HepG2 (cell line): Measurements from ENCODE around the gene PHKG1. TPM values are rescaled to one million over a fixed set of nuclear protein-coding genes. Genes with fewer than 3 reads are reported as not detected.

ENCODE experiments used
- AGO2 ChIP-seq: fragments of 200-400 bp; formaldehyde crosslinking; optimal IDR thresholded peaks from 2 replicates; pipeline ENCODE3; 2017; ENCODE audit warnings: mild to moderate bottlenecking, low read depth, low read length, moderate library complexity
- CREM ChIP-seq, 2 experiments: sonication (generic) in 1 of 2; formaldehyde crosslinking in 1 of 2; IDR thresholded peaks; 2 replicates each; pipeline versions ENCODE4 v1.4.0 to v1.6.1; 2016 to 2020; ENCODE audit warnings: antibody characterized with exemption in 1 of 2, mild to moderate bottlenecking in 1 of 2, missing genetic modification reagents in 1 of 2
- CTCF ChIP-seq: sonication (generic); formaldehyde crosslinking; IDR thresholded peaks from 2 replicates; pipeline ENCODE4 v1.5.0; 2020; ENCODE audit warnings: mild to moderate bottlenecking, missing genetic modification reagents, moderate library complexity
- ELF1 ChIP-seq: sonication (generic); formaldehyde crosslinking; IDR thresholded peaks from 2 replicates; pipeline ENCODE4 v1.4.0; 2020; ENCODE audit warnings: missing genetic modification reagents
- HNF4A ChIP-seq: sonication (generic); formaldehyde crosslinking; IDR thresholded peaks from 2 replicates; pipeline ENCODE4 v1.4.0; 2020; ENCODE audit warnings: missing genetic modification reagents
- HOXA7 ChIP-seq: sonication (generic); formaldehyde crosslinking; IDR thresholded peaks from 2 replicates; pipeline ENCODE4 v1.8.1; 2022; ENCODE audit warnings: mild to moderate bottlenecking, missing genetic modification reagents, moderate library complexity
- MIER2 ChIP-seq: IDR thresholded peaks from 2 replicates; pipeline ENCODE4 v1.6.1; 2016; ENCODE audit warnings: missing biosample characterization, missing genetic modification reagents
- NFATC3 ChIP-seq: sonication (generic); formaldehyde crosslinking; IDR thresholded peaks from 2 replicates; pipeline ENCODE4 v1.5.1; 2020; ENCODE audit warnings: mild to moderate bottlenecking, missing genetic modification reagents
- NFE2 ChIP-seq: sonication (generic); formaldehyde crosslinking; IDR thresholded peaks from 2 replicates; pipeline ENCODE4 v1.4.0; 2020; ENCODE audit warnings: missing genetic modification reagents
- NFRKB ChIP-seq: fragments of 450-650 bp; IDR thresholded peaks from 2 replicates; pipeline ENCODE4 v1.6.1; 2017
- PRPF4 ChIP-seq: fragments of 200-400 bp; formaldehyde crosslinking; IDR thresholded peaks from 2 replicates; pipeline ENCODE4 v1.6.1; 2016; ENCODE audit warnings: low read length, low read depth; ENCODE audit not compliant: poor library complexity, severe bottlenecking
- SATB2 ChIP-seq: sonication (generic); formaldehyde crosslinking; IDR thresholded peaks from 2 replicates; pipeline ENCODE4 v1.5.0; 2020; ENCODE audit warnings: missing genetic modification reagents
- ZBTB21 ChIP-seq: sonication (generic); formaldehyde crosslinking; IDR thresholded peaks from 2 replicates; pipeline ENCODE4 v1.4.0; 2020; ENCODE audit warnings: missing genetic modification reagents
- ZBTB34 ChIP-seq: sonication (generic); formaldehyde crosslinking; IDR thresholded peaks from 2 replicates; pipeline ENCODE4 v1.8.0; 2022; ENCODE audit warnings: mild to moderate bottlenecking, missing genetic modification reagents
- ZBTB44 ChIP-seq: sonication (generic); formaldehyde crosslinking; IDR thresholded peaks from 2 replicates; pipeline ENCODE4 v1.4.0; 2020; ENCODE audit warnings: missing genetic modification reagents
- ZBTB7A ChIP-seq: sonication (generic); formaldehyde crosslinking; IDR thresholded peaks from 2 replicates; pipeline ENCODE4 v1.8.0; 2022; ENCODE audit warnings: mild to moderate bottlenecking, missing genetic modification reagents
- ZMAT5 ChIP-seq: sonication (generic); formaldehyde crosslinking; IDR thresholded peaks from 2 replicates; pipeline ENCODE4 v1.5.0; 2020; ENCODE audit warnings: mild to moderate bottlenecking, low read depth, missing genetic modification reagents, borderline replicate concordance
- ZNF30 ChIP-seq: sonication (generic); formaldehyde crosslinking; IDR thresholded peaks from 2 replicates; pipeline ENCODE4 v1.5.0; 2020; ENCODE audit warnings: mild to moderate bottlenecking, missing genetic modification reagents
- ZNF383 ChIP-seq: sonication (generic); formaldehyde crosslinking; IDR thresholded peaks from 2 replicates; pipeline ENCODE4 v1.4.0; 2020; ENCODE audit warnings: missing genetic modification reagents, mild to moderate bottlenecking, borderline replicate concordance
- ZNF430 ChIP-seq: sonication (generic); formaldehyde crosslinking; IDR thresholded peaks from 2 replicates; pipeline ENCODE4 v1.9.0; 2021; ENCODE audit warnings: mild to moderate bottlenecking, missing genetic modification reagents
- ZNF543 ChIP-seq: sonication (generic); formaldehyde crosslinking; IDR thresholded peaks from 2 replicates; pipeline ENCODE4 v1.4.0; 2020; ENCODE audit warnings: mild to moderate bottlenecking, missing genetic modification reagents
- ZNF740 ChIP-seq: sonication (generic); formaldehyde crosslinking; IDR thresholded peaks from 2 replicates; pipeline ENCODE4 v1.4.0; 2020; ENCODE audit warnings: missing genetic modification reagents
- polyA plus RNA-seq, 8 experiments: library from polyadenylated mRNA; depleted of rRNA in 3 of 8; stranded (reverse) in 7 of 8; unstranded in 1 of 8; fragments of >200 nt; fragmentation: Illumina TruSeq in 4 of 8; extraction: Trizol in 4 of 8; gene quantifications; 2 replicates each; pipeline versions ENCODE4 v1.2.1 to v1.2.3, GENCODE V29; 2011 to 2016; ENCODE audit warnings: low read depth in 4 of 8, missing spikeins in 1 of 8, mixed read lengths in 1 of 8; ENCODE audit not compliant: insufficient read depth in 1 of 8
- total RNA-seq, 5 experiments: library from RNA; depleted of rRNA; stranded (reverse); fragments of >200 nt; fragmentation: Illumina TruSeq; extraction: Trizol; gene quantifications; 2 replicates each; pipeline ENCODE4 v1.2.3, GENCODE V29; 2016; ENCODE audit warnings: low read depth in 1 of 5

The PHKG1 gene
- total and polyA plus RNA-seq, 2 of the 13 experiments (the other 11 are each of a cell fraction or from before 2014, with no cell fraction given), result 0.44 to 0.71 TPM

- TF ChIP-seq ZBTB44 (no peak), SATB2 (no peak), ZBTB7A (CRISPR knock-in tag) (no peak), ZBTB34 (CRISPR knock-in tag) (no peak; the same call in 1 of the 2 replicates), ZNF383 (no peak), NFRKB (no peak), HNF4A (CRISPR knock-in tag) (peak; percentile 64; the same call in 1 of the 2 replicates), NFATC3 (CRISPR knock-in tag) (no peak), PRPF4 (no peak), HOXA7 (CRISPR knock-in tag) (no peak), ZMAT5 (CRISPR knock-in tag) (no peak), ZNF740 (CRISPR knock-in tag) (no peak), MIER2 (no peak), CTCF (CRISPR knock-in tag) (no peak), ELF1 (CRISPR knock-in tag) (peak; percentile 96), CREM (IDR thresholded peaks at IDR 0.05) (peak; percentile 84), CREM (CRISPR knock-in tag; IDR thresholded peaks at IDR 0.05) (no peak), NFE2 (CRISPR knock-in tag) (no peak), ZNF30 (no peak), AGO2 (peak; percentile 57), ZNF543 (CRISPR knock-in tag) (peak; percentile 60), ZNF430 (peak; percentile 92), ZBTB21 (CRISPR knock-in tag) (no peak; the same call in 1 of the 2 replicates)
Observed at GRCh38 chr7:56106108-56107073, 13.6 kb upstream of the PHKG1 start, which contains the start of gene CHCHD2 (continued).
